Duodenal mucosa (tissue), 2 donors: ENCODE results near the gene FOXP3.

Experiments used
- H3K27ac ChIP-seq: one replicate; pipeline ENCODE4 v1.7.0; 2013; ENCODE audit warnings: low read depth, low read length
- H3K27me3 ChIP-seq, 2 donors: one replicate each; pipeline ENCODE4 v1.7.0; 2013; ENCODE audit warnings: low read length in 2 of 2, control low read depth in 1 of 2; ENCODE audit not compliant: insufficient read depth in 2 of 2, control insufficient read depth in 1 of 2
- H3K36me3 ChIP-seq, 2 donors: one replicate each; pipeline ENCODE4 v1.7.0; 2013; ENCODE audit warnings: low read length in 2 of 2, control low read depth in 1 of 2; ENCODE audit not compliant: insufficient read depth in 2 of 2, control insufficient read depth in 1 of 2
- H3K4me1 ChIP-seq, 2 donors: one replicate each; pipeline ENCODE4 v1.7.0; 2013; ENCODE audit warnings: low read length in 2 of 2, control low read depth in 1 of 2; ENCODE audit not compliant: insufficient read depth in 2 of 2, control insufficient read depth in 1 of 2
- H3K4me3 ChIP-seq, 2 donors: one replicate each; pipeline ENCODE4 v1.7.0; 2013; ENCODE audit warnings: low read length in 2 of 2, low read depth in 1 of 2
- H3K9ac ChIP-seq, 2 donors: one replicate each; pipeline ENCODE4 v1.7.0; 2013; ENCODE audit warnings: low read length in 2 of 2, low read depth in 1 of 2
- H3K9me3 ChIP-seq, 2 donors: one replicate each; pipeline ENCODE4 v1.7.0; 2013; ENCODE audit warnings: low read length in 2 of 2, control low read depth in 1 of 2; ENCODE audit not compliant: control insufficient read depth in 1 of 2

The FOXP3 gene

DNA sequence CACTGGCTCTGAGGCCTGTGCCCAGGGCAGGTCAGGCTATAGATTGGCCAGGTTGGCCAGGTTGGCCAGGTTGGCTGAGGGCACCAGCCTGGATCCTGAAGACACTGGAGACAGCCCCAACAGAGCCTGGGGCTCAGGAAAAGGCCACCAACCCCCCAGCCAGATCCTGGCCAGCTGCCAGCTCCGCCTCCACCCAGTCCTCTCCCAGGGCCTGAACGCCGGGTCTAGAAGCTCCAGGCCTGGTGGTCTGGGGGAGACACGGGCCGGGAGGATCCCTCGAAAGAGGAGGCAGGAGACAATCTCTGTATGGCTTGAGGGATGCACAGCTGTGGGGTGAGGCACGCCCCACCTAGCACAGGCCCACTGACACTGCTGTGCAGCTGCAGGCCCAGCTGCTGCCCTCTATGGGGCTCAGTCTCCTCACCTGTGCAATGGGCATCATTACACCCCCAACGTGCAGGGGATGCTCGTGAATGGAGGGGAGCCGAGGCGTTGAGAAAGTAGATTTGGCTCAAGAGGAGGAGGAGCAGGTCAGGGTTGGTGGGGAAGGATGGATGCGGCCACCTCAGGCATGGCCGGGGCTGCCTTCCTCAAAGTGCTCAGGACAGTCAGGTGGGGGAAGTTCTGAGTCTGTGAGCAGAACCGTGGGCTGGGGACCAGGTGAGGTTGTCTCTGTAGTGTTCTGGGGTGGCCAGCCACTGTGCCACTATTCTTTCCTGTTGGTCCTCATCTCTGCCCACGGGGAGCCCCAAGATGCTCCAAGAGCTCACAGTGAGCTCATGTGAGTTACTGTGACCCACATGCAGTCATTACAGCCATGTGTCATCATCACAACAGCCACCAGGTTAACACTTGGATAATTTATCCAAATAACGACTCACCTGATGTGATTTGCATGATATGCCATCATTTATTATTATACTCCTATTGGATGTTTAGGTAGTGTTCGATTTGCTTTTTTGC is 28.2 kb upstream of the FOXP3 start:
- H3K9ac ChIP-seq: no peak overlapping the region
- H3K9me3 ChIP-seq: no peaks in the 10 kb centered on the region
- no peak overlapping the region for H3K27ac ChIP-seq
- no peaks in the 10 kb centered on the region for H3K27me3 ChIP-seq
- no peak overlapping the region for H3K4me3 ChIP-seq
- H3K4me1 ChIP-seq: no peaks in the 10 kb centered on the region
- no peaks in the 10 kb centered on the region for H3K36me3 ChIP-seq

DNA sequence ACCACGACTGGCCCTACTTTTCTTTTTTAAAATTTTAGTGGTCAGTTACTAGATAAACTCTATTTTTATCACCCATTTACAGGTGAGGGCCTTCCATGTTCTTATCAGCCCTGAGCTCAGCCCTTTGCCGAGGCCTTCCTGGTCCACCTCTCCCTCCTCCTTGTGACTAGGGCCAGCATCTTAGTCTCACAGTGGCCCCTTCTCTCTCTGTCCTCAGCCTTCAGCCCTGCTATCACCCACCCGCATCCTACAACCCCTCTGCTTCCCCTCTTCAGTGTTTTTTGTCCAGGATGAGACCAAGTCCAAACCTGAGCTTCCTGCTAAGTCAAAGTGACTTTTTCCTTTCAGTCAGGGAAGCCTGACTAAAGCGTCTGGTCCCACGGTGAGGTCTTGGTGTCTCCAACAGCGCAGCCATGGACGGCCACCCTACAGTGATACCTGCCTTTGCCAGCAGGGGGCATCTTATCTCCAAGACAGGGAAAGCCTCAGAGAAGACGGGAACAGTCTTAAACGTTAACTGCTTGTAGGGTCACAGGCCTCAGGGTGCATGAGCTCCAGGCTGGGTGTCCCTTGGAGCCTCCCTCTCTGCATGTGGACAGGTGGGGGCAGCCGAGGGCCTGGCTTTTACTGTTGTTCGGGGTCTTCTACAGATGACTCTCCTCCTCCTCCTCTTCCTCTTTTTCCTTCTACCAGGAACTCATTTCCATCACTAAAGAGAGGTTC is 27.3 kb upstream of the FOXP3 start:
- Histone ChIP-seq H3K4me1 (no peaks in the 10 kb centered on the region), H3K9me3 (no peaks in the 10 kb centered on the region), H3K27me3 (no peaks in the 10 kb centered on the region), H3K4me3 (no peak overlapping the region), H3K36me3 (no peaks in the 10 kb centered on the region), H3K27ac (no peak overlapping the region), H3K9ac (no peak overlapping the region)

DNA sequence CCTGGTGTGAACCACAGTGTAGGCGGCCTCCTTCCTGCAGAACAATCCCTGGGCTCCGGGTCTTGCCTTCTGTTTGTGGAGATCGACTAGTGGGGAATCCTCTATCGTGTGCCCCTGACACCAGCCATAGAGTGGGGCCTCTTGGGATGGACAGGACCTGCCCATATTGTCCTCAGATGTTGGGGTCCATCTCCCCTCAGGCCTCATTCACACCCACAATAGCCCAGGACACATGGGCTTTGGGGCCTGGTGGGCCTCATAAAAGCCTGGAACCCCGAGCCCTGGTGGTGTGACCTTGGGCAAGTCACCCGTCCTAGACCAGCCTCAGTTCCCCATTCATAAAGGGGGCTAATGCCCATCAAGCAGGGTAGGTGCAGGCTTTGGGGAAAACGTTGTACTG is 25.7 kb upstream of the FOXP3 start:
- Histone ChIP-seq H3K27me3 (no peaks in the 10 kb centered on the region), H3K9me3 (no peaks in the 10 kb centered on the region), H3K4me3 (no peak overlapping the region), H3K27ac (no peak overlapping the region), H3K9ac (no peak overlapping the region), H3K4me1 (no peaks in the 10 kb centered on the region), H3K36me3 (no peaks in the 10 kb centered on the region)

DNA sequence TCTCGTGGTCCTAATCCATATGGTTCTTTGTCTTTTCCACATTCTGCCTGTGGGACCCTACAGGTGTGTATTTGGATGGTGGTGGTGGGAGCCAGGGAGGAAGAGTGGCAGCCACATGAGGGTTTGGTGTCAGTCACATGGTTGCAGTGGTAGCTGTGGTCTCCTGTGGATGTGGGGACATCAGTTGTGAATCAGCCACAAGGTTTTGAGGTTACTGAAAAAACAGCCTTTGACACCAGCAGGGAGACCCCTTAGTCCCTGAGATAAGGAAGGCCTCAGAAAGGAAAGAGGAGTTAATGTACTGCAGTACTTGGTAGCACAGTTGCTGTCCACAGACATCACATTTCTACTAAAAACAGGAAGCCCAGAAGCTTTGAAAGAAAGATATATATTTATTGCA is 23.2 kb upstream of the FOXP3 start:
- Histone ChIP-seq H3K4me1 (no peaks in the 10 kb centered on the region), H3K36me3 (no peaks in the 10 kb centered on the region), H3K27ac (no peak overlapping the region), H3K4me3 (no peak overlapping the region), H3K9me3 (no peaks in the 10 kb centered on the region), H3K27me3 (no peaks in the 10 kb centered on the region), H3K9ac (no peak overlapping the region)

DNA sequence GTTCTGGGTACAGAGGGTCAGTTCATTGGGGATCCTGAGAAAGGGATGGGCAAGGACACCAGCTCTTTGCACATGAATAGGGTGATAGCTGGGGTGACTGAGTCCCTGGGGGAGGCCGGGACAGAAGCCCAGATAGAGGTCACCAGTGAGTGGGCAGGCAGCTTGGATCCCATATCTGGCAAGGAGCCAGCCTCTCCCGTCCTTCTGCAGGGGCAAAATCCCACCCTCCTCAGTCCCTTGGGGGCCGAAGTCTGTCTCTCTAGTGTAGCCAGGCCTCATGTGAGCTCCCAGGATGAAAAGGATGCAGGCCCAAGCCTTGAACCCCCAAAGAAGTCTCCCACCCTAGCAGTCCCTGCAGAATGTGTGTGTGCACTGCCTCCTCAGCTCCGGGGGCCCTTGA is 22.1 kb upstream of the FOXP3 start:
- Histone ChIP-seq H3K4me1 (no peaks in the 10 kb centered on the region), H3K4me3 (no peak overlapping the region), H3K27me3 (no peaks in the 10 kb centered on the region), H3K36me3 (no peaks in the 10 kb centered on the region), H3K9ac (no peak overlapping the region), H3K9me3 (no peaks in the 10 kb centered on the region), H3K27ac (no peak overlapping the region)

DNA sequence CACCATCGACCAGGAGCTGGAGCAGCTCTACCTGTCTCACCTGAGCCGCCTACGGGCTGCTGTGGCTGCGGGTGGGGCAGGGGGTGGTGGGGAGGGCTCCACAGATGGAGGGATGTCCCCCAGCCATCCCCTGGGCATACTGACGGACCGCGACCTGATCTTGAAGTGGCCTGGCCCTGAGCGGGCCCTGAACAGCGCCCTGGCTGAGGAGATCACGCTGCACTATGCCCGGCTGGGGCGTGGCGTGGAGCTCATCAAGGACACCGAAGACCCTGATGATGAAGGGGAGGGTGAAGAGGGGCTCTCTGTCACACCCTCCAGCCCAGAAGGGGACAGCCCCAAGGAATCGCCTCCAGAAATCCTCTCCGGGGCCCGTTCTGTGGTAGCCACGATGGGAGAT is 21.6 kb upstream of the FOXP3 start:
- Histone ChIP-seq H3K9me3 (no peaks in the 10 kb centered on the region), H3K36me3 (no peaks in the 10 kb centered on the region), H3K27ac (no peak overlapping the region), H3K9ac (no peak overlapping the region), H3K27me3 (no peaks in the 10 kb centered on the region), H3K4me3 (no peak overlapping the region), H3K4me1 (no peaks in the 10 kb centered on the region)

DNA sequence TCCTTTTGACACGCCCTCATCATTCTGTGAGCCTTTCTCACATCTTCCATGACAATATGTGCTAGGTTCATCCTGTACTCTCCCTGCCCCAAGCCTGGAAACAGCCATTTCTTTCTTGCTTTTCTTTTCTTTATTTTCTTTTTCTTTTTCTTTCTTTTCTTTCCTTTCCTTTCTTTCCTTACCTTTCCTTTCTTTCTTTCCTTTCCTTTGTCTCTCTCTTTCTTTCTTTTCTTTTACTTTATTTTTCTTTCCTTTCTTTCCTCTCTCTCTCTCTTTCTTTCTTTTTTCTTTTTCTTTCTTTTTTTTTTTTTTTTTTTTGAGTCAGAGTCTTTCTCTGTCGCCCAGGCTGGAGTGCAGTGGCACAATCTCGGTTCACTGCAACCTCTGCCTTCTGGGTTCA is 19.7 kb upstream of the FOXP3 start:
- H3K4me3 ChIP-seq: no peak overlapping the region
- no peak overlapping the region for H3K27ac ChIP-seq

DNA sequence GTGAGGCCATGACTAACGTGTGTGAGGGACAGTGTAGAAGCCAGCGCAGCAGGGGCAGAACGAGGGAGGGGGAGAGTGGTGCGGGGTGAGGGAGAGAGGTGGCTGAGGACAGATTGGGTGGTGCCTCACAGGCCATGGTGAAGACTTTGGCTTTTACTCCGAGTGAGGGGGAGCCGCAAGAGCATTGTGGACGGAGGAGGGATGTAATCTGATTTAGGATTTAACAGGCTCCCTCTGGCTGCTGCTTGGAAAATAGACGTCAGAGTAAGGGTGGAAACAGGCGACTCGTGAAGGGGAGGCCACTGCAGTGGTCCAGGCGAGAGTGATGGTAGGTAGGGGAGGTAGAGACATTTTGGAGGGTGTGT is 18.1 kb upstream of the FOXP3 start:
- Histone ChIP-seq H3K9me3 (no peaks in the 10 kb centered on the region), H3K36me3 (no peaks in the 10 kb centered on the region), H3K4me3 (no peak overlapping the region), H3K27ac (no peak overlapping the region), H3K27me3 (no peaks in the 10 kb centered on the region), H3K4me1 (no peaks in the 10 kb centered on the region), H3K9ac (no peak overlapping the region)

More for the DNA sequence above, 19.7 kb upstream of the FOXP3 start:
- no peak overlapping the region for H3K9ac ChIP-seq
- no peaks in the 10 kb centered on the region for H3K36me3 ChIP-seq
- no peaks in the 10 kb centered on the region for H3K4me1 ChIP-seq
- no peaks in the 10 kb centered on the region for H3K9me3 ChIP-seq
- no peaks in the 10 kb centered on the region for H3K27me3 ChIP-seq

DNA sequence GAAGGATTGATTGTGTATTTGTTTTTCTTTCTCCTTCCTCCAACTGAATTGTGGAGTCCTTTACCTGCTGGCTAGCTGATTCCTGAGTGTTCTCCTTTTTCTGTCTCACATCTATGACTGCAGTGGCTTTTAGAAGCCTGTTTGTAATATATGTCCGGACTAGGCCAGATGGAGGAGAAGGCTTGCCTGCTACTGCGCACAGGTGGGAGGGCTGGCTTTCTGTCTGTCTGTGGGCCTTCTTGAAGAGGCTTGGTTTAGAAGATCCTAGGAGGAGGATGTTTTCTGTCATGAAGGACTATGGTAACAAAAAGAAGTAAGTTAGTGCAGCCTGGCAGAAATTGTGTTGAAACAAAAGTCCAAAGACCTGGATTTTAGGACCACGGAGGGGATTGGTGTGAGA is 13.6 kb upstream of the FOXP3 start:
- Histone ChIP-seq H3K9me3 (no peaks in the 10 kb centered on the region), H3K27ac (no peak overlapping the region), H3K4me3 (no peak overlapping the region), H3K9ac (no peak overlapping the region), H3K27me3 (no peaks in the 10 kb centered on the region), H3K36me3 (peaks cover 0 to 3% of the 10 kb centered on the region in 2 donors), H3K4me1 (peaks cover 0 to 4% of the 10 kb centered on the region in 2 donors)

DNA sequence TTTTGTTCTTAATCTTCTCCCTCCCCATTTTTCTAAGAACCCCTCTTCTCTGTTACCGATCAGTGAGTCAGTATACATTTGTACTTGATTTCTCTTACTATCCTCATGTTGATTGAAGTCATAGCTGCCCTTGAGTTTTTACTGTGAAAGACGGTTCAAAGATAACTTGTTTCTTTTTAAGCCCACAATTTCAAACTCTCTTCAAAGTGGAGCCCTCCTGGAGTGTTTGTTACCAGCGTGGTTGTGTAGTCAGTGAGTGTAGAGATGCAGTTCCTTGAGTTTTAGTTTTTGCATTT is 13.0 kb upstream of the FOXP3 start:
- Histone ChIP-seq H3K27me3 (no peaks in the 10 kb centered on the region), H3K27ac (no peak overlapping the region), H3K36me3 (peaks cover 0 to 4% of the 10 kb centered on the region in 2 donors), H3K4me1 (peaks cover 2 to 6% of the 10 kb centered on the region in 2 donors), H3K4me3 (no peak overlapping the region), H3K9ac (no peak overlapping the region), H3K9me3 (no peaks in the 10 kb centered on the region)
